Panc1 (cell line): ENCODE results near the gene KCNT1. TPM values are rescaled to one million over a fixed set of nuclear protein-coding genes. Genes with fewer than 3 reads are reported as not detected.

Source experiments
- ATAC-seq: fragments of 200-7000 bp; cut with Tn5 transposase; 2 replicates; pipeline ENCODE4 v1.9.1; 2020; ENCODE audit warnings: mild to moderate bottlenecking, moderate library complexity
- BruUV-seq: library from RNA; stranded (reverse); fragments of 400-500 nt; replicated peaks from 2 replicates; lab custom pipeline; 2021; lab: Mats Ljungman, UMichigan
- CTCF ChIA-PET: fragments of 300-600 bp; sonication (Branson Sonifier 250); formaldehyde crosslinking; loops from one replicate; lab custom pipeline; 2022; ENCODE audit warnings: antibody characterized with exemption; lab: Charles Lee
- POLR2A ChIA-PET: fragments of 300-600 bp; sonication (Branson Sonifier 250); formaldehyde crosslinking; loops from one replicate; lab custom pipeline; 2022; ENCODE audit warnings: antibody characterized with exemption; lab: Charles Lee
- DNase-seq: peaks from one replicate; pipeline ENCODE4 v3.0.0-alpha.2; 2010; ENCODE audit warnings: low read depth, low spot score
- H3K27ac ChIP-seq: 2 replicates; pipeline ENCODE4 v1.5.1; 2011; ENCODE audit warnings: mild to moderate bottlenecking, low read length, inconsistent platforms
- H3K27me3 ChIP-seq: fragments of 200-500 bp; sonication (Bioruptor generic); 2 replicates; pipeline ENCODE4 v1.6.0; 2014; ENCODE audit warnings: low read length, inconsistent platforms; ENCODE audit not compliant: control insufficient read depth, insufficient read depth
- H3K36me3 ChIP-seq: fragments of 200-500 bp; sonication (Bioruptor generic); 2 replicates; pipeline ENCODE4 v1.5.1; 2014; ENCODE audit warnings: inconsistent platforms, mild to moderate bottlenecking, low read length, moderate library complexity; ENCODE audit not compliant: control insufficient read depth, insufficient read depth
- H3K4me1 ChIP-seq: 2 replicates; pipeline ENCODE4 v1.5.1; 2011; ENCODE audit warnings: inconsistent platforms, mild to moderate bottlenecking, low read length, moderate library complexity; ENCODE audit not compliant: control insufficient read depth, insufficient read depth
- H3K4me3 ChIP-seq, 2 experiments: 2 replicates each; pipeline ENCODE4 v1.5.1; 2011 to 2012; ENCODE audit warnings: low read depth in 2 of 2, low read length in 2 of 2, mild to moderate bottlenecking in 2 of 2, inconsistent platforms in 1 of 2, moderate library complexity in 1 of 2
- H3K9me3 ChIP-seq: fragments of 200-500 bp; sonication (Bioruptor generic); 2 replicates; pipeline ENCODE4 v1.5.1; 2014; ENCODE audit warnings: low read depth, mild to moderate bottlenecking, inconsistent platforms, low read length, moderate library complexity; ENCODE audit not compliant: control insufficient read depth, insufficient read depth
- POLR2AphosphoS5 ChIP-seq: IDR thresholded peaks from 2 replicates; pipeline ENCODE4 v1.6.1; 2012; ENCODE audit warnings: mild to moderate bottlenecking, low read depth, low read length, moderate library complexity
- SIN3A ChIP-seq: IDR thresholded peaks from 2 replicates; pipeline ENCODE4 v1.6.1; 2012; ENCODE audit warnings: low read depth, mild to moderate bottlenecking, low read length, moderate library complexity, borderline replicate concordance; ENCODE audit not compliant: insufficient read depth
- TCF7L2 ChIP-seq: IDR thresholded peaks from 2 replicates; pipeline ENCODE4 v1.6.1; 2011; ENCODE audit warnings: mild to moderate bottlenecking, low read depth, low read length, inconsistent platforms
- in situ Hi-C: cut with HindIII; loops from 2 replicates; pipeline ENCODE4 v1.10.0; 2016; ENCODE audit warnings: low sequenced_read_pairs, low pct_unique_long_range_greater_than_20kb
- intact Hi-C: fragments of 100-400 bp; cut with micrococcal nuclease; formaldehyde crosslinking; loops from one replicate; pipeline ENCODE4 v1.10.0; 2022; ENCODE audit not compliant: unreplicated experiment
- total RNA-seq: library from RNA; stranded (reverse); gene quantifications from one replicate; pipeline ENCODE4 v1.2.1, GENCODE V29; 2021; ENCODE audit not compliant: unreplicated experiment
- TF ChIP-seq, protein P1 (sequence below): fragments of 450-650 bp; IDR thresholded peaks from 2 replicates; pipeline ENCODE4 v1.5.1; 2017; ENCODE audit warnings: mild to moderate bottlenecking
- TF ChIP-seq, protein P2 (sequence below), 2 experiments: IDR thresholded peaks; 2 replicates each; pipeline ENCODE4 v1.6.1; 2011 to 2012; ENCODE audit warnings: low read depth in 2 of 2, control low read depth in 1 of 2, low read length in 1 of 2, mild to moderate bottlenecking in 1 of 2, moderate library complexity in 1 of 2; ENCODE audit not compliant: insufficient read depth in 1 of 2

The KCNT1 gene
- total RNA-seq, 1 experiment from 2014 or later: not detected

DNA sequence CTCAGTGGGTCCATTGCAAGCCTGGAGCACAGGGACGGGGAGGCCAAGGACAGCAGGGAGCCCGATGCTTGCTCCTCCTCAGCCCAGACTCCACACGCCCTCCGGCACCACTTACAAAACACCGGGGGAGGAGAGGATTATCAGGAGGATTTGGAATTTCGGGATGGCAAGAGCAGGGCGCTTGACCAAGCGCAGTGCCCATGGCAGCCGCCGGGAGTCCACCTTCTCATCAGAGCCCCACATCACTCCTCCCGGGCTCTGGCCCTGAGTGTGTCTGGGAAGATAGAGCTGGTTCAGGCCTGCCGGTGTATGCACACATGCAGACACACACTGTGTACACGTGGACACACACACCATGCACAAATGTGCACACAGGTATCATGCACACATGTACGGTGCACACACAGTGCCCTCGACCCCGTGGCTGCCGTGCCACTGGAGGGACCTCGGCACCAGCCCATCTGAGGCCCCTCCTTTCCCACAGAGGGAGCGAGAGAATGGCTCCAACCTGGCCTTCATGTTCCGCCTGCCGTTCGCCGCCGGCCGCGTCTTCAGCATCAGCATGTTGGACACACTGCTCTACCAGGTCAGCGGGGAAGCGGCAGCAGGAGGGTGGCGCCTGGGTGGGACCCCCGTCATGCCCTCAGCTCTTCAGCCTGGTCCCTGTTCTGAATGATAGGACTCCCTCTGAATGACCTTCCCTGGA is 81.7 kb downstream of the KCNT1 start:
- ChIA-PET CTCF (interaction anchor here (0.6 to 0.7 kb wide), 2 partner anchors 20 to 175 kb away, joined by 3 to 5 read pairs; no protein-coding TSS in a partner anchor), POLR2A (no interaction called here)
- Histone ChIP-seq H3K4me1 (no peaks in the 10 kb centered on the region), H3K36me3 (no peaks in the 10 kb centered on the region), H3K9me3 (no peaks in the 10 kb centered on the region), H3K4me3 (no peak overlapping the region), H3K27ac (no peak overlapping the region), H3K27me3 (no peaks in the 10 kb centered on the region)
- ATAC-seq (peak; percentile 56; the same call in 1 of the 2 replicates), DNase-seq (no peak)
- no TSS peak for BruUV-seq
- intact Hi-C loops (no loop called here), in situ Hi-C loops (no loop called here)
- TF ChIP-seq, protein P1, sequence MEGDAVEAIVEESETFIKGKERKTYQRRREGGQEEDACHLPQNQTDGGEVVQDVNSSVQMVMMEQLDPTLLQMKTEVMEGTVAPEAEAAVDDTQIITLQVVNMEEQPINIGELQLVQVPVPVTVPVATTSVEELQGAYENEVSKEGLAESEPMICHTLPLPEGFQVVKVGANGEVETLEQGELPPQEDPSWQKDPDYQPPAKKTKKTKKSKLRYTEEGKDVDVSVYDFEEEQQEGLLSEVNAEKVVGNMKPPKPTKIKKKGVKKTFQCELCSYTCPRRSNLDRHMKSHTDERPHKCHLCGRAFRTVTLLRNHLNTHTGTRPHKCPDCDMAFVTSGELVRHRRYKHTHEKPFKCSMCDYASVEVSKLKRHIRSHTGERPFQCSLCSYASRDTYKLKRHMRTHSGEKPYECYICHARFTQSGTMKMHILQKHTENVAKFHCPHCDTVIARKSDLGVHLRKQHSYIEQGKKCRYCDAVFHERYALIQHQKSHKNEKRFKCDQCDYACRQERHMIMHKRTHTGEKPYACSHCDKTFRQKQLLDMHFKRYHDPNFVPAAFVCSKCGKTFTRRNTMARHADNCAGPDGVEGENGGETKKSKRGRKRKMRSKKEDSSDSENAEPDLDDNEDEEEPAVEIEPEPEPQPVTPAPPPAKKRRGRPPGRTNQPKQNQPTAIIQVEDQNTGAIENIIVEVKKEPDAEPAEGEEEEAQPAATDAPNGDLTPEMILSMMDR: peak; percentile 8; the same call in 1 of the 2 replicates
- TF ChIP-seq, protein P2, sequence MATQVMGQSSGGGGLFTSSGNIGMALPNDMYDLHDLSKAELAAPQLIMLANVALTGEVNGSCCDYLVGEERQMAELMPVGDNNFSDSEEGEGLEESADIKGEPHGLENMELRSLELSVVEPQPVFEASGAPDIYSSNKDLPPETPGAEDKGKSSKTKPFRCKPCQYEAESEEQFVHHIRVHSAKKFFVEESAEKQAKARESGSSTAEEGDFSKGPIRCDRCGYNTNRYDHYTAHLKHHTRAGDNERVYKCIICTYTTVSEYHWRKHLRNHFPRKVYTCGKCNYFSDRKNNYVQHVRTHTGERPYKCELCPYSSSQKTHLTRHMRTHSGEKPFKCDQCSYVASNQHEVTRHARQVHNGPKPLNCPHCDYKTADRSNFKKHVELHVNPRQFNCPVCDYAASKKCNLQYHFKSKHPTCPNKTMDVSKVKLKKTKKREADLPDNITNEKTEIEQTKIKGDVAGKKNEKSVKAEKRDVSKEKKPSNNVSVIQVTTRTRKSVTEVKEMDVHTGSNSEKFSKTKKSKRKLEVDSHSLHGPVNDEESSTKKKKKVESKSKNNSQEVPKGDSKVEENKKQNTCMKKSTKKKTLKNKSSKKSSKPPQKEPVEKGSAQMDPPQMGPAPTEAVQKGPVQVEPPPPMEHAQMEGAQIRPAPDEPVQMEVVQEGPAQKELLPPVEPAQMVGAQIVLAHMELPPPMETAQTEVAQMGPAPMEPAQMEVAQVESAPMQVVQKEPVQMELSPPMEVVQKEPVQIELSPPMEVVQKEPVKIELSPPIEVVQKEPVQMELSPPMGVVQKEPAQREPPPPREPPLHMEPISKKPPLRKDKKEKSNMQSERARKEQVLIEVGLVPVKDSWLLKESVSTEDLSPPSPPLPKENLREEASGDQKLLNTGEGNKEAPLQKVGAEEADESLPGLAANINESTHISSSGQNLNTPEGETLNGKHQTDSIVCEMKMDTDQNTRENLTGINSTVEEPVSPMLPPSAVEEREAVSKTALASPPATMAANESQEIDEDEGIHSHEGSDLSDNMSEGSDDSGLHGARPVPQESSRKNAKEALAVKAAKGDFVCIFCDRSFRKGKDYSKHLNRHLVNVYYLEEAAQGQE (IDR thresholded peaks at IDR 0.05; ENCODE audit: insufficient read depth in 1 of 2, low read depth in 2 of 2, low read length in 1 of 2): no peak

DNA sequence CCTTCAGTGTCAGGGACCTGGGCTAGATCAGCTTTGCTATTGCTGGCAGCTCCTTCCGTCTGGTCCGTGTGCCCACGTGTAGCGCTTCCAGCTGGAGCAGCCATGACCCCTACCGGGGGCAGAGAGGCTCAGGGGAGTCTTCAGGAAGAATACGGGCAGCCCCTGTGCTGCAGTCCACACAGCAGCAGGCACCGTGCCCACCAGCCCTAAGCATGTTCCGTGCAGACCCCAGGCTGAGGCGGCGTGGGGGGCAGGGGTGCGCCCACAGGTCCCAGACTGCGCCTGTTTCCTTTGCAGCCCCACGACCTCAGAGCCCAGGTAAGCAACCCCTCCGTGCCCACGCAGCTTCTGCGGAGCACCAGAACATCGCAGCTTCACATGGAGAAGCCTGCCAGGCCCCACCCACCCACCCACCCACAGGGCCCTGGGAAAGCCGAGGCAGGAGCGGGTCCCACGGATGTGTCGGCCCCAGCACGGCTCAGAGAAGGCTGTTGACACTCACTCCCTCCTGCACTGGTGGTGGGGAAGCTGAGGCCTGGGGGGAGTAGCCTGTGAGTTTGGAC is 83.1 kb downstream of the KCNT1 start:
- BruUV-seq: no TSS peak
- intact Hi-C loops: no loop called here
- Histone ChIP-seq H3K9me3 (no peaks in the 10 kb centered on the region), H3K4me3 (no peak overlapping the region), H3K27ac (no peak overlapping the region), H3K27me3 (no peaks in the 10 kb centered on the region), H3K4me1 (no peaks in the 10 kb centered on the region), H3K36me3 (no peaks in the 10 kb centered on the region)
- POLR2A ChIA-PET: no interaction called here
- CTCF ChIA-PET: interaction anchor here (0.6 kb wide), 1 partner anchor 75 kb away, joined by 19 read pairs; no protein-coding TSS in a partner anchor
- TF ChIP-seq SIN3A: no peak
- TF ChIP-seq, protein P1: no peak
- no peak for TF ChIP-seq POLR2AphosphoS5
- TF ChIP-seq, protein P2 (IDR thresholded peaks at IDR 0.05; ENCODE audit: insufficient read depth in 1 of 2, low read depth in 2 of 2, low read length in 1 of 2): no peak
- TF ChIP-seq TCF7L2: no peak
- in situ Hi-C loops: no loop called here
- DNase-seq (no peak), ATAC-seq (no peak)
